Neural progenitor cell (in vitro differentiated cells): ENCODE data around the gene HMGN5. TPM values are rescaled to one million over a fixed set of nuclear protein-coding genes. Genes with fewer than 3 reads are reported as not detected.

Experiments
- DNase-seq: peaks from one replicate; pipeline ENCODE4 v3.0.0-alpha.2; 2016; ENCODE audit warnings: low spot score
- H2AFZ ChIP-seq: fragments of 200-600 bp; sonication (generic); replicated peaks from 2 replicates; pipeline ENCODE4 v1.6.1; 2016; ENCODE audit warnings: antibody characterized with exemption
- H3F3A ChIP-seq: fragments of 200-600 bp; sonication (generic); 2 replicates; pipeline ENCODE4 v1.6.1; 2016; ENCODE audit warnings: antibody characterized with exemption, low read depth
- H3K27ac ChIP-seq: fragments of 200-600 bp; sonication (generic); 2 replicates; pipeline ENCODE4 v1.5.1; 2016; ENCODE audit warnings: mild to moderate bottlenecking
- H3K27me3 ChIP-seq: fragments of 200-600 bp; sonication (generic); 2 replicates; pipeline ENCODE4 v1.6.1; 2016; ENCODE audit warnings: mild to moderate bottlenecking, moderate library complexity
- H3K36me3 ChIP-seq: fragments of 200-600 bp; sonication (generic); 2 replicates; pipeline ENCODE4 v1.5.1; 2016
- H3K4me1 ChIP-seq: fragments of 200-600 bp; sonication (generic); 2 replicates; pipeline ENCODE4 v1.6.1; 2016; ENCODE audit warnings: mixed run types
- H3K4me2 ChIP-seq: fragments of 200-600 bp; sonication (generic); 2 replicates; pipeline ENCODE4 v1.6.1; 2016
- H3K4me3 ChIP-seq: fragments of 200-600 bp; sonication (generic); 2 replicates; pipeline ENCODE4 v1.5.1; 2016
- H3K79me2 ChIP-seq: fragments of 200-600 bp; sonication (generic); 2 replicates; pipeline ENCODE4 v1.6.1; 2016; ENCODE audit warnings: low read depth
- H3K9ac ChIP-seq: fragments of 200-600 bp; sonication (generic); 2 replicates; pipeline ENCODE4 v1.6.1; 2016
- H3K9me3 ChIP-seq: fragments of 200-600 bp; sonication (generic); 2 replicates; pipeline ENCODE4 v1.5.1; 2016; ENCODE audit warnings: low read depth
- H4K20me1 ChIP-seq: fragments of 200-600 bp; sonication (generic); 2 replicates; pipeline ENCODE4 v1.6.1; 2016; ENCODE audit warnings: low read depth
- H3K27ac Mint-ChIP-seq: 3 replicates; pipeline ENCODE4 v1.8.0; 2021; ENCODE audit warnings: mixed read lengths
- H3K27me3 Mint-ChIP-seq: 2 replicates; pipeline ENCODE4 v1.8.0; 2022; ENCODE audit warnings: low read depth, mild to moderate bottlenecking, inconsistent platforms, moderate library complexity, mixed read lengths; ENCODE audit not compliant: insufficient read depth
- H3K36me3 Mint-ChIP-seq: 3 replicates; pipeline ENCODE4 v1.8.0; 2021; ENCODE audit warnings: mixed read lengths
- H3K4me1 Mint-ChIP-seq: 3 replicates; pipeline ENCODE4 v1.8.0; 2021; ENCODE audit warnings: mixed read lengths
- H3K4me3 Mint-ChIP-seq: 3 replicates; pipeline ENCODE4 v1.8.0; 2021; ENCODE audit warnings: mild to moderate bottlenecking, moderate library complexity, mixed read lengths
- H3K9me3 Mint-ChIP-seq: 3 replicates; pipeline ENCODE4 v1.8.0; 2020; ENCODE audit warnings: mixed read lengths
- CTCF ChIP-seq: fragments of 200-600 bp; sonication (generic); IDR thresholded peaks from 2 replicates; pipeline ENCODE4 v1.5.1; 2017; ENCODE audit warnings: antibody characterized with exemption, mild to moderate bottlenecking
- EZH2 ChIP-seq: fragments of 200-600 bp; sonication (generic); IDR thresholded peaks from 2 replicates; pipeline ENCODE4 v1.6.1; 2017; ENCODE audit warnings: antibody characterized with exemption, mild to moderate bottlenecking, moderate library complexity
- EZH2phosphoT487 ChIP-seq: fragments of 200-600 bp; sonication (generic); IDR thresholded peaks from 2 replicates; pipeline ENCODE4 v1.6.1; 2017; ENCODE audit warnings: antibody characterized with exemption
- total RNA-seq: library from RNA; depleted of rRNA; stranded (reverse); fragments of >200 nt; gene quantifications from 2 replicates; pipeline ENCODE4 v1.2.3, GENCODE V29; 2015; ENCODE audit warnings: low replicate concordance

The HMGN5 gene
- total RNA-seq, 1 donor from 2014 or later, result 2.3 TPM

GRCh38 chrX:81195712-81196111 lies 6.0 kb downstream of the HMGN5 start:
- Histone ChIP-seq H3K9ac (no peak overlapping the region), H3K79me2 (no peaks in the 10 kb centered on the region), H3K4me3 (no peak overlapping the region), H3K4me2 (no peak overlapping the region), H3K36me3 (peaks cover 7% of the 10 kb centered on the region), H4K20me1 (no peaks in the 10 kb centered on the region), H3K4me1 (no peaks in the 10 kb centered on the region), H3F3A (no peaks in the 10 kb centered on the region), H2AFZ (no peak overlapping the region), H3K9me3 (no peaks in the 10 kb centered on the region), H3K27me3 (no peaks in the 10 kb centered on the region), H3K27ac (no peak overlapping the region)
- Mint-ChIP-seq H3K27me3 (no peaks in the 10 kb centered on the region), H3K27ac (no peak overlapping the region), H3K4me1 (no peaks in the 10 kb centered on the region), H3K36me3 (no peaks in the 10 kb centered on the region), H3K4me3 (no peak overlapping the region), H3K9me3 (peaks cover 10% of the 10 kb centered on the region)
- TF ChIP-seq EZH2, result no peak
- TF ChIP-seq EZH2phosphoT487, result no peak
- peak; percentile 65 for TF ChIP-seq CTCF
- peak; percentile 60 for DNase-seq

- Histone ChIP-seq H3K36me3 (peaks cover 7% of the 10 kb centered on the region), H3K4me1 (no peaks in the 10 kb centered on the region), H3K27me3 (no peaks in the 10 kb centered on the region), H3K9ac (no peak overlapping the region), H3K27ac (no peak overlapping the region), H4K20me1 (no peaks in the 10 kb centered on the region), H3K4me2 (no peak overlapping the region), H2AFZ (no peak overlapping the region), H3F3A (no peaks in the 10 kb centered on the region), H3K79me2 (no peaks in the 10 kb centered on the region), H3K9me3 (no peaks in the 10 kb centered on the region), H3K4me3 (no peak overlapping the region)
- H3K27me3 Mint-ChIP-seq, result no peaks in the 10 kb centered on the region
- no peaks in the 10 kb centered on the region for H3K36me3 Mint-ChIP-seq
- DNase-seq, result no peak
- H3K27ac Mint-ChIP-seq, result no peak overlapping the region
- H3K9me3 Mint-ChIP-seq, result peaks cover 10% of the 10 kb centered on the region
- H3K4me1 Mint-ChIP-seq, result no peaks in the 10 kb centered on the region
- no peak for TF ChIP-seq EZH2
- no peak for TF ChIP-seq EZH2phosphoT487
- TF ChIP-seq CTCF, result no peak
- no peak overlapping the region for H3K4me3 Mint-ChIP-seq
Observed at GRCh38 chrX:81195259-81195658, 6.5 kb downstream of the HMGN5 start.

GRCh38 chrX:81174286-81174685 lies 27.4 kb downstream of the HMGN5 start:
- no peaks in the 10 kb centered on the region for H3F3A ChIP-seq
- DNase-seq, result no peak
- no peaks in the 10 kb centered on the region for H3K36me3 Mint-ChIP-seq
- H3K4me3 ChIP-seq, result no peak overlapping the region
- no peaks in the 10 kb centered on the region for H3K79me2 ChIP-seq
- H3K4me3 Mint-ChIP-seq, result no peak overlapping the region
- H3K9me3 ChIP-seq, result peaks cover 3% of the 10 kb centered on the region
- no peak overlapping the region for H2AFZ ChIP-seq
- H3K4me1 Mint-ChIP-seq, result no peaks in the 10 kb centered on the region
- no peak overlapping the region for H3K4me2 ChIP-seq
- no peaks in the 10 kb centered on the region for H3K27me3 Mint-ChIP-seq
- H3K4me1 ChIP-seq, result no peaks in the 10 kb centered on the region
- H3K36me3 ChIP-seq, result no peaks in the 10 kb centered on the region
- no peak overlapping the region for H3K27ac ChIP-seq
- no peak overlapping the region for H3K9ac ChIP-seq
- H3K9me3 Mint-ChIP-seq, result no peaks in the 10 kb centered on the region
- no peaks in the 10 kb centered on the region for H3K27me3 ChIP-seq
- no peak overlapping the region for H3K27ac Mint-ChIP-seq
- TF ChIP-seq EZH2 (no peak), EZH2phosphoT487 (no peak), CTCF (peak; percentile 39)
- H4K20me1 ChIP-seq, result no peaks in the 10 kb centered on the region

GRCh38 chrX:81168391-81168790 lies 33.3 kb downstream of the HMGN5 start:
- H3K9me3 Mint-ChIP-seq, result no peaks in the 10 kb centered on the region
- TF ChIP-seq EZH2, result no peak
- TF ChIP-seq CTCF, result no peak
- TF ChIP-seq EZH2phosphoT487, result no peak
- no peak overlapping the region for H3K27ac ChIP-seq

More at GRCh38 chrX:81168391-81168790, 33.3 kb downstream of the HMGN5 start:
- Mint-ChIP-seq H3K27me3 (no peaks in the 10 kb centered on the region), H3K4me3 (no peak overlapping the region), H3K36me3 (no peaks in the 10 kb centered on the region), H3K27ac (no peak overlapping the region), H3K4me1 (no peaks in the 10 kb centered on the region)
- Histone ChIP-seq H3K27me3 (no peaks in the 10 kb centered on the region), H3K4me3 (no peak overlapping the region), H4K20me1 (no peaks in the 10 kb centered on the region), H3K79me2 (no peaks in the 10 kb centered on the region), H2AFZ (no peak overlapping the region), H3K4me2 (no peak overlapping the region), H3K9me3 (peaks cover 3% of the 10 kb centered on the region), H3K9ac (no peak overlapping the region), H3F3A (no peaks in the 10 kb centered on the region), H3K36me3 (no peaks in the 10 kb centered on the region), H3K4me1 (no peaks in the 10 kb centered on the region)
- DNase-seq, result no peak
